BJ (cell line): ENCODE data around the gene CS. TPM values are rescaled to one million over a fixed set of nuclear protein-coding genes. Genes with fewer than 3 reads are reported as not detected.

Source experiments
- CTCF ChIA-PET: fragments of 350-600 bp; formaldehyde crosslinking; extraction: SDS; loops from one replicate; lab custom pipeline; 2021; ENCODE audit warnings: antibody characterized with exemption, inconsistent platforms; lab: Yijun Ruan, JAX
- POLR2A ChIA-PET: fragments of 300-600 bp; sonication (Branson Sonifier 250); formaldehyde crosslinking; extraction: SDS; loops from one replicate; lab custom pipeline; 2021; ENCODE audit warnings: antibody characterized with exemption; lab: Charles Lee
- DNase-seq: peaks from one replicate; pipeline ENCODE4 v3.0.0-alpha.2; 2011; ENCODE audit warnings: low read depth
- H3K27me3 ChIP-seq: 2 replicates; pipeline ENCODE4 v1.6.0; 2011; ENCODE audit warnings: low read length; ENCODE audit not compliant: control insufficient read depth, insufficient read depth
- H3K36me3 ChIP-seq: 2 replicates; pipeline ENCODE4 v1.5.1; 2011; ENCODE audit warnings: low read length; ENCODE audit not compliant: control insufficient read depth, insufficient read depth
- H3K4me3 ChIP-seq: 2 replicates; pipeline ENCODE4 v1.5.1; 2011; ENCODE audit warnings: low read depth, mild to moderate bottlenecking, control low read depth, low read length
- CTCF ChIP-seq: IDR thresholded peaks from 2 replicates; pipeline ENCODE4 v1.5.1; 2011; ENCODE audit warnings: low read depth, mild to moderate bottlenecking, control low read depth, inconsistent platforms, low read length, moderate library complexity; ENCODE audit not compliant: insufficient read depth
- polyA plus RNA-seq: library from polyadenylated mRNA; depleted of rRNA; stranded (reverse); fragments of >200 nt; gene quantifications from 2 replicates; pipeline ENCODE4 v1.2.3, GENCODE V29; 2011

Gene CS
- polyA plus RNA-seq, 1 experiment, result 150 TPM

DNA sequence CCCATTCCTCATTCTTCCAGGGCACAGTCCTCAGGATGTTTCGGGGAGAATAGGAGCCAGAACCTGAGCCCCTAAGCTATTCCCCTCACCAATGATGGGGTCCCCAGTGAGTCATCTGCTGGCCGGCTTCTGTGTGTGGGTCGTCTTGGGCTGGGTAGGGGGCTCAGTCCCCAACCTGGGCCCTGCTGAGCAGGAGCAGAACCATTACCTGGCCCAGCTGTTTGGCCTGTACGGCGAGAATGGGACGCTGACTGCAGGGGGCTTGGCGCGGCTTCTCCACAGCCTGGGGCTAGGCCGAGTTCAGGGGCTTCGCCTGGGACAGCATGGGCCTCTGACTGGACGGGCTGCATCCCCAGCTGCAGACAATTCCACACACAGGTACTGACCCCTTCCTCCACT lies 68.9 kb downstream of the CS start:
- no peak for DNase-seq
- CTCF ChIA-PET, result interaction anchor here (1.4 to 2.7 kb wide), 3 partner anchors 27 to 42 kb away, joined by 3 to 9 read pairs (median 5); partner anchors contain the start of genes ANKRD52 and SMARCC2
- TF ChIP-seq CTCF, result no peak
- H3K4me3 ChIP-seq, result no peak overlapping the region
- H3K36me3 ChIP-seq, result peaks cover 4% of the 10 kb centered on the region
- POLR2A ChIA-PET, result no interaction called here
- no peaks in the 10 kb centered on the region for H3K27me3 ChIP-seq

GRCh38 chr12:56230432-56231183 lies 69.5 kb downstream of the CS start:
- H3K4me3 ChIP-seq, result no peak overlapping the region
- no peak for TF ChIP-seq CTCF
- ChIA-PET CTCF (interaction anchor here (1.4 to 2.7 kb wide), 3 partner anchors 27 to 41 kb away, joined by 3 to 9 read pairs (median 5); partner anchors contain the start of genes ANKRD52 and SMARCC2), POLR2A (no interaction called here)
- no peak for DNase-seq
- H3K36me3 ChIP-seq, result peaks cover 4% of the 10 kb centered on the region
- no peaks in the 10 kb centered on the region for H3K27me3 ChIP-seq

DNA sequence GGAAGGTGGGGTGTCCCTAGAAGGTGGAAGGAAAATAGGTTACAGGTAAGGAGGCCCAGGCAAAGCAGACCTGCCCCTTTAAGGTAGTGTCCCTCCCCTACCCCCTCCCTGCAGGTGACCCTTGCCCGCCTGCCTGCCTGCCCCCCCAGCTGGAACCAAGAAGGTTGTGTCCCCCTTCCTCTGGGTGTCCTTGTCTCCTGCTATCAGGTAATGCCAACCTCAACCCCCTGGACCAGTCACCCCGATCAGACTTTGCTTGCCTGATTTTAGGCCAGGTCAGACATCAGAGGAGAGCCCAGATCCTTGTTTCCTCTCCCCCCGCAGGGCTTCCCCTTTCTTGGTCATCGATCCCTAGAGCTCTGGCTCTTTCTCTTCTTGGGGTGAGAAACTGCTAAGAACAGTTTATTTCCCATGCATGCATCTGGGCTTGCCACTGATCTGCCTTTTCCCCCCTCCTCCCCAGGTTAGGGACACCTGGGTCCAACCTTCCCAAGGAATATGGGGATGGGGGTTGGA lies 70.2 kb downstream of the CS start, which contains the start of gene SLC39A5:
Gene SLC39A5, plus strand, starts transcription at position 136 of the 516 bp plus-strand sequence. CDS start 1,224 bp downstream, outside the sequence.
- CTCF ChIA-PET, result interaction anchor here (1.4 to 2.7 kb wide), 2 partner anchors 38 to 41 kb away, joined by 3 to 9 read pairs; partner anchors contain the start of gene SMARCC2
- TF ChIP-seq CTCF, result no peak
- POLR2A ChIA-PET, result no interaction called here
- H3K36me3 ChIP-seq, result peaks cover 4% of the 10 kb centered on the region
- H3K4me3 ChIP-seq, result no peak within 1 kb of the TSS
- no peaks in the 10 kb centered on the region for H3K27me3 ChIP-seq
- DNase-seq, result no peak

DNA sequence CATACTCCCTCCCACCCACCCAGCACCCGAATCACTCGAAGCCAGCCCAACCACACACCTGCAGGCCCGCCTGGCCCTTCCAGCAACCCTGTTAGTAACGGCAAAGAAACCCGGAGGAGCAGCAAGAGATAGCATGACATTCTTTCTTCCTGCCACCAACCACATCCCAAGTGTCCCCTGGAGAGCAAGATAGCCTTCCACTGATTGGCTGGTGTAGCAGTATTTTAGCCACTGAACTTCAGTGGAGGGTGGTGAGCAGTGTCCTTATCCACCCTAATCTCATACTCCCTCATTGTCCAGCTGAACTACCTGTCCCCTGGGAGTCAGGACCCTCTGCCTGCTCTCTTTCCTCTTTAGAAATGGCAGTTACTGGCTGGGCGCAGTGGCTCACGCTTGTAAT lies 71.0 kb downstream of the CS start:
- CTCF ChIA-PET, result no interaction called here

More for the DNA sequence above, 71.0 kb downstream of the CS start:
- DNase-seq, result no peak
- Histone ChIP-seq H3K4me3 (no peak overlapping the region), H3K27me3 (no peaks in the 10 kb centered on the region), H3K36me3 (peaks cover 4% of the 10 kb centered on the region)
- POLR2A ChIA-PET, result no interaction called here
- TF ChIP-seq CTCF, result no peak
